NCI-H146 (cell line): ENCODE results near the gene RNH1.

ENCODE experiments used
- DNase-seq: peaks from one replicate; lab custom pipeline; 2025; lab: John Stamatoyannopoulos, UW

Gene RNH1

DNA sequence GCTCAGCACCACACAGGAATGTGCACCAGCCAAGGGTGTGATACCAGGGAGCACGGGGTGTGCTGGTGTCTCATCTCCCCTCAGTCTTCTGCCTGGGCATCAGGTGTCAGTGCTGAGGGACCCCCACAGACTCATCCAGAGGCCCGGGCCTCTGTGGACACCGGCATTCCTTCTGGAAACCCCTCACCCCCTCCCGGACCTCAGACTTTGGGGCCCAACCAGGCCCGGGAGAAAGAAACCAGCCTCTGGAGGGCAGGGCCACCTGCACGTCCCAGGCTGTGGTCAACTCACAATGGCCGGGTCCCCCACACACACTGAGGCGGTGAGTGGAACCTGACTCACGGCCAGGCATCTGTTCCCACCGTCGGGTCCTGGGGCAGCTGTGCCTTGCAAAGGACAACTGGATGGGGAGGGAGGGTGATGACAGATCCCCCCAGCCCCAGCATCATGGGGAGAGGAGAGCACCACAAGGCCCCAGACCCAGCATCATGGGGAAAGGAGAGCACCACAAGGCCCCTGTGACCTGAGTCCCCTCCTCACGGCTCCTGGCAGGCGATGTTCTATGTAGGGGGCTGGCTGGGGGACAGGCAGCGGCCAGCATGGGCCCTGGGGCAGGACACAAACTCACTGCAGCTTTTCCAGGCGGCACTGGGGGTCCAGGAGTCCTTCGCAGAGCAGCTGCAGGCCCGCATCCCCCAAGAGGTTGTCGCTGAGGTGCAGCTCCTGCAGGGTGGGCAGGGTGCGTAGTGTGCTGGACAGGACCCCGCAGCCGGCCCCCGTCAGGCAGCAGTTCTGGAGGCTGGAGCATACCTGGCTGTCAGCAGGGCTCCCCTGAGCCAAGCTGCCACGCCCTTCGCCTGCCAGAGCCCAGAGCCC is 7.6 kb downstream of the RNH1 start:
- no peak for DNase-seq

GRCh38 chr11:498297-499181 is 8.5 kb downstream of the RNH1 start:
- no peak for DNase-seq

GRCh38 chr11:497565-498296 is 9.3 kb downstream of the RNH1 start:
- no peak for DNase-seq

DNA sequence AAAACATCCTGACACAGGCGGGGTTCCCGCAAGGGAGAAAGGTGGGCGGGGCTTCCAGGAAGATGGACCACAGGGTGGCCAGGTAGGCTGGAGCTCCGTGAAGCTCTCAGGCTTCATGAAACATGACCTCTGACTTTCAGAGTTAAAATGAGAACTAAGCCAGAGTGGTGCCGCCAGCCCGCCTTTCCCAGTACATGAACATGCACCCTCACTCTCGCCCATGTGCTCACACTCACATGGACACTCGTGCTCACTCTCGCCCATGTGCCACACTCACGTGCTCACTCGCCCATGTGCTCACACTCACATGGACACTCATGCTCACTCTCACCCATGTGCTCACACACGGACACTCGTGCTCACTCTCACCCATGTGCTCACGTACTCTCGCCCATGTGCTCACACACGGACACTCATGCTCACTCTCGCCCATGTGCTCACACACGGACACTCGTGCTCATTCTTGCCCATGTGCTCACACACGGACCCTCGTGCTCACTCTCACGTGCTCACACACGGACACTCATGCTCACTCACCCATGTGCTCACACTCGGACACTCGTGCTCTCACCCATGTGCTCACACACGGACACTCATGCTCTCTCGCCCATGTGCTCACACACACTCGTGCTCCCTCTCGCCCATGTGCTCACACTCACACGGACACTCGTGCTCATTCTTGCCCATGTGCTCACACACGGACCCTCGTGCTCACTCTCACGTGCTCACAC is 10.0 kb downstream of the RNH1 start:
- DNase-seq, result no peak

DNA sequence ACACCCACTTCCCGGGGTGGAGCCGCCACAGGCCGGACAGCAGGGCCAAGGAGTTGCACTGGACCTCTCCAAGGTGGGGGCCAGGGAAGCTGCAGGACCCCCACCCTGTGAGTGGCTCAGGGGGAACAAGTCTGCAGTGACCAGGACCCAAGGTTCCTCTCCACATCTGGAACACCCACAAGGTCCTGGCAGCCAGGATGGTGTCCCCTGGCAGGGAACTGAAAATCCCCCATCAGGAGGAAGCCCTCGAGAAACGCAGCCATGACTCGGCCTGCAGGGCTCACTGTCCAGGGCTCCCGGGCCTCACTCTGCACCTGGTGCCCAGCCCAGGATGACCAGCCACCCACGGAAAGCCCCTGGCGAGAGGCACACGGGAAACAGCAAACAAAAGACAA is 11.5 kb downstream of the RNH1 start:
- DNase-seq, result no peak

DNA sequence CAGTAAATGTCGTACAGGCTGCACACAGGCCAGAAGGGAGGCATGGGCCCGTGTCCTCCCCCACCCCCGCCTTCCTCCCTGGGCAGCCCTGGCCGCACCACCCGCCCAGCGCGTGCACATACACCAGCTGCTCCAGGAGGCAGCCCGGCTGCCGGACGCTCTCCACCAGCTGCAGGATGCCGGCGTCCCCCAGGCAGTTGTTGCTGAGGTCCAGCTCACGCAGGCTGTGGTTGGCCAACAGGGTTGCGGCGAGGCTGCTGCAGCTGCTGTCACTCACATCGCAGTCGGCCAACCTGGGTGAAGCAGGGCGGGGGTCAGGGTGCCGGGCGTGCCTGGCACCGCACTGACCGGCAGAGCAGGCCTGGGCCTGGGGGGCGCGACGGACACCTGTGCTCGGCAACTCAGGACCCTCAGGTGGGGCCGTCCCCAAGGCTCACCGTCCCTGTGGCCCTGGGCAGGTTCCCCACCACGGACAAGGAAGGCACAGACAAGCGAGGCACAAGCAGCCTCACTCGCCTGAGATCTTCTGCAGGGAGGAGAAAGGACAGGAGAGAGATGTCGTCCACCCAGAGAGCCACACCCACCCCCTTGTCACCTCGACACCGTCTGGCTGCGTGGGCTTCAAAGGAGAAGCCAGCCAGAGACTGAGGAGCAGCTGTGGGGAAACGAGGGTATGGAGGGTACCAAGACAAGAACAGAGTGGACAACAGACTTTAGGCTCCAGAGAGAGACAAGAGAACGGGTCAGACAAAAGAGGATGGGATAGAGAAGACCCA is 12.1 kb downstream of the RNH1 start:
- no peak for DNase-seq

GRCh38 chr11:492427-493226 is 14.4 kb downstream of the RNH1 start:
- peak; percentile 52 for DNase-seq

DNA sequence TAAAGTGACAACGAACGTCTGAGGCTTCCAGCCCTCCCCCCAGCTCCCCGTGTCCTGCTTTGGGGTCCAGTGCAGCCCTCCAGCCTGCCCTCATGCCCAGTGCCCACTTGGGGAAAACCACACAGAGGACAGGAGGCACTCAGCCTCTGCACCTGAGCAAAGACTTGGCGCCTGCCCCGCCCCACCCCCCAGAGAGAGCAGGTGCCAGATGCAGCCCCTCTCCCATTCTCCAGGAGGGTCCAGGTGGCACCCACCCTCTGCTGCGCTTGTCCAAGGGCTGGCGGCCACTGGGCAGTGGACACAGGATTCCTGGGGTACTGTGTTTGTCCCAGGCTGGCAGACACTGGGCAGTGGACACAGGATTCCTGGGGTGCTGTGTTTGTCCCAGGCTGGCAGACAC is 15.7 kb downstream of the RNH1 start:
- no peak for DNase-seq

DNA sequence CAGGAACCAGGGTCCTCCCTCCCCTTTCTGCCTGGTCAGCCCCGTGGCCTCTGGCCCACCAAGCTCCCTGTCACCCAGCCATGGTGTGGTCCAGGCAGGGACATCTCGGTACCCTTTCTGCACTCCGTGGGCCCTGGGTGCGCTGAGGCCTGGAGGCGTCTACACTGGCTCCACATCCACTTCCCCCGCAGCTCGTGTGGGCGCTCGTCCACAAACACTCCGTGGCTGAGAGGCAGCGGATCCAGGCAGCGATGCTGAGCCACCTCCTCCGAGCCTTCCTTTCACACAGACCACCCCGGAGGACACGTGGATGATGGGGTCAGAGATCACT is 16.1 kb downstream of the RNH1 start:
- DNase-seq, result no peak

DNA sequence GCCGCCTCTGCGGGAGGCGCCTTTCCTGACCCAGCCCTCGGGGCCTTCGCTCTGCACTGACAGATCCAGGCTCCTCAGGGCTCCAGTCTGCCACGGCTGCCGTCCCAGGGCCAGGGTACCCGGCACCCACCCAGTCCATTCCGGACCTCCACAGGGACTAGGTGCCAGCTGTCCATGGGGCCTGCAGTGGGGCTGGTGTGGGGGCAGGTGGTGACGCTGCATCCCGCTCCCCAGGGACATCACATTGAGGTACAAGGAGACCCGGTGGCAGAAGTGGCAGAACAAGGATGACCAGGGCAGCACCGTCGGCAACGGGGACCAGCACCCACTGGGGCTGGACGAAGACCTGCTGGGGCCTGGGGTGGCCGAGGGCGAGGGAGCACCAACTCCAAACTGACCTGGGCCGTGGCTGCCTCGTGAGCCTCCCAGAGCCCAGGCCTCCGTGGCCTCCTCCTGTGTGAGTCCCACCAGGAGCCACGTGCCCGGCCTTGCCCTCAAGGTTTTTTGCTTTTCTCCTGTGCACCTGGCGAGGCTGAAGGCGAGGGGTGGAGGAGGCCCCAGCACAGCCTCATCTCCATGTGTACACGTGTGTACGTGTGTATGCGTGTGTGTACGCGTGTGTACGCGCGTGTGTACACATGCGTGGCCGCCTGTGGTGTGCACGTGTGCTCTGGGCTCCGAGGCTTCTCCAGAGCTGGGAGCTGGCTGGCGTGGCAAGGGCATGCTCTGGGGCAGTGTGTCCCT is 16.7 kb downstream of the RNH1 start:
- DNase-seq, result no peak

- no peak for DNase-seq
Observed at GRCh38 chr11:489610-490185, 17.3 kb downstream of the RNH1 start.

DNA sequence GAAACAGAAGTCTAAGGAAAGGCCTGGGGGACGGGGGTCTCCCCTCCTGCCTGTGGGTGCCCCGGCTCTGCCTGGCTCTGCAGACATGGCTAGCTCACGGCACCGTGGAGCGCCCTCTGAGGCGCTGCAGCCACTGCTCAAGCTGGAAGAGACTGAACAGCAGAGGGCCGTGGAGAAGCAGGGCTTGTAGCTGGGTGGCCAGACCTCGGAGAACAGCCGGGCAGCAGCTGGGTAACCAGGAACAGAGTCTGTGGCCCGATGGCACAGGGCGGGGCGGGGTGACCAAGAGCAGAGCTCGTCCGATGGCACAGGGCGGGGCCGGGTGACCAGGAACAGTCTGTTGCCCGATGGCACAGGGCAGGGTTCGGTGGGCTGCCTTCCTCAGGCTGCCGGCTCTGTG is 18.1 kb downstream of the RNH1 start:
- DNase-seq, result no peak

DNA sequence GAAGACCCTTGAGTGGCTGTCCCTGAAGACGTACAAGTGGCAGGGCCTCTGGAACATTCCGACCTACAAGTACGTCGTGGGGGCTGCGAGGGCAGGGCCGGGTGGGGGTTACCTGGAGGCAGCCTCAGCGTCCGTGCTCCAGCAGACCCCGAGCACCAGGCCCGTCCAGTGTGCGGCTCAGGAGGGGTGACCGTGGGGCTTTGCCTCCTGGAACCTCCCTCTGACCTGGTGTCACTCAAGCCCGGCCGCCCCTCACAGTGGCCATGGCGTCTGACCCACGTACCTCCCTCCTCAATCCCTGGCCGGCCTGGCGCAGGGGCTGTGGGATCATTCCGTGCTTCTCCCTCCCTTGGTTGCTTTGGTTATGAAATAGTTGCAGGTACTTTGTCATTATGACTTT is 18.5 kb downstream of the RNH1 start:
- DNase-seq, result no peak

DNA sequence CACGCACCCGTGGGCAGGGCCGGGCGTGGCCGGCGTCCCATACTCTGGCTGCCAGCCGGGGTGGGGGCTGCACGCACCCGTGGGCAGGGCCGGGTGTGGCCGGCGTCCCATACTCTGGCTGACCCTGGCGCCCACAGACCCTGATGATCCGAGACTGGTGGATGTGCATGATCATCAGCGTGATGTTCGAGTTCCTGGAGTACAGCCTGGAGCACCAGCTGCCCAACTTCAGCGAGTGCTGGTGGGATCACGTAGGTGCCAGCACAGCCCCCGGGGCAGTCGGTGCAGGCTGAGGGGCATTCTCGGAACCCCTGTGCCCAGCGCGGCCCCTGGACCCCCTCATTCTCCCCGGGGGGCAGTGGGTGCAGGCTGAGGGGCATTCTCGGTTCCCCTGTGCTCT is 19.0 kb downstream of the RNH1 start:
- no peak for DNase-seq

GRCh38 chr11:487571-488021 is 19.4 kb downstream of the RNH1 start:
- no peak for DNase-seq

- no peak for DNase-seq
Observed at GRCh38 chr11:486189-486588, 20.9 kb downstream of the RNH1 start.

DNA sequence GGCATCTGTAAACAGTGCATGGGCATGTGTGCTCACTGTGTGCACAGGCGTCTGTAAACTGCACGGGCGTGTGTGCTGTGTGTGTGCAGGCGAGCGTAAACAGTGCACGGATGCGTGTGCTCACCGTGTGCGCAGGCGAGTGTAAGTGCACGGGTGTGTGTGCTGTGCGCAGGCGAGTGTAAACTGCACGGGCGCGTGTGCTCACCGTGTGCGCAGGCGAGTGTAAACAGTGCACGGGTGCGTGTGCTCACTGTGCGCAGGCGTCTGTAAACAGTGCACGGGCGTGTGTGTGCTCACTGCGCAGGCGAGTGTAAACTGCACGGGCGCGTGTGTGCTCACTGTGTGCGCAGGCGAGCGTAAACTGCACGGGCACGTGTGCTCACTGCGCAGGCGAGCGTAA is 22.4 kb downstream of the RNH1 start:
- no peak for DNase-seq

GRCh38 chr11:479311-479710 is 27.7 kb downstream of the RNH1 start:
- no peak for DNase-seq

GRCh38 chr11:477052-477715 is 29.9 kb downstream of the RNH1 start:
- no peak for DNase-seq
